Inflammatory macrophage treated with lipopolysaccharide for 4 hours (primary cell): ENCODE results near the gene CASZ1.

Source experiments
- DNase-seq: peaks from one replicate; pipeline ENCODE4 v3.0.0-alpha.2; 2020

CASZ1 gene

DNA sequence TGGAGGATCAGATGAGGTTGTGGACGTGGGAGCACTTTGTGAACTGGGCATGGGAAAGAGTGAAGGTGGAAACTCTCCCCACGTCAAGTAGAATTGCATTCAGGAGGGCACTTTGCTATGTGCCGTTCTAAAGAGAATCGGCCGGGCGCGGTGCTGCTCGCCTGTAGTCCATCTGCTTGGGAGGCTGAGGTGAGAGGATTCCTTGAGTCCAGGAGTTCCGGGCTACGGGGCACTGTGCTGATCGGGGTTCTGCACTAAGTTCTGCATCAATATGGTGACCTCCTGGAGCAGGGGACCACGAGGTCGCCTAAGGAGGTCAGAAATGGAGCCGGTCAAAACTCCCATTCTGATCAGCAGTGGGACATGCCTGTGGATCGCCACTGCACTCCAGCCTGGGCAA is 179.8 kb downstream of the CASZ1 start:
- no peak for DNase-seq

DNA sequence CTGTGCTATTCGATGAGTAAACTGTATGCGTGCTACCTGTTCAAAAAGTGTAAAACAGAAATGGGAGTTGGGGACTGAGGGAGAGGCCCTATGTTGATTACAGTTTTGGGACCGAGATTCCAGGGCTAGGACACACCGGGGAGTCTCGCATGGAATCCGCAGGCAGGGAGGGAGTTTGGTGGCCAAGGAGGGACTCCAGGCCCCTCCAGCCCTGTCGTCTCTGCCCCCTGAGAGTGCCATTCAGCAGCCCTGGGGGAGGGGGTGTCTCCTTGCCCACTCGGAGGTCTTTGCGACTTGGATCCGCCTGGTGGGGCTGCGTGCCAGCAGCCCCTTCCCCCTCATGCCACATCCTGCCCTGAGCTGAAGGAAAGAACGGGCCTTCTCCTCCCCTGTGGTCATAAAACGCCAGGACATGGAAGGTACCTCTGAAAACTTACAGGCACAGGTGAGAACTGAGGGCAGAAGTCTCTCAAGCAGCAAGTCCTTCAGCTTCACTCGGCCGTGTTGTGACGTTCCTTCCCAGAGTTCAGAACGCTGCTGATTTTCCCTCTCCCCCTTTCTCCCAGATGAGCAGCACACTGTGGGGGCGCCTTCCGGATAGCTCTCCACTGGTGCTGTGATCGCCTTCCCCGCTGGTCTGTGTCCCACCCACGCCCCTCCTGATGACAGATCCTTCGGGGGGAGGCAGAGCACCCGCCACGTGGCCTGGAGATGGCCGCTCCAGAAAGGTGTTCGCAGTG is 180.3 kb downstream of the CASZ1 start:
- no peak for DNase-seq

DNA sequence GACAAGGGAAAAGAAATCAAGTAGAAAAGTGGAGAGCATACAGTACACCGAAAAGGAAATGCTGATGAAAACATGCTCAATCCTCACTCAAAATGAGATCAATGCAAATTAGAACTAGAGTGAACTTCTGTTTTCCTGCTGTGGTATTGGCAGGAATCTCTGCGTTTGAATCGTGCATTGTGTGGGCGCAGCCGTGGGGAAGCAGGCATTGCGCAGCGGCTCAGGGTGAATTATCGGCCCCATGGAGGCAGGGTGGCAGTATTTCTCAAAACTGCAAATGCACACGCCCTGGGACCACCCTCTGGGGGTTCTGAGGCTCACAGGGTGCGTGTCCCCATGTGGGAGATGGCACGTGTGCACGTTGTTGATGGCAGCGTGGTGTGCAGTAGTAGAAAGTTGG is 181.1 kb downstream of the CASZ1 start:
- peak; percentile 72 for DNase-seq

DNA sequence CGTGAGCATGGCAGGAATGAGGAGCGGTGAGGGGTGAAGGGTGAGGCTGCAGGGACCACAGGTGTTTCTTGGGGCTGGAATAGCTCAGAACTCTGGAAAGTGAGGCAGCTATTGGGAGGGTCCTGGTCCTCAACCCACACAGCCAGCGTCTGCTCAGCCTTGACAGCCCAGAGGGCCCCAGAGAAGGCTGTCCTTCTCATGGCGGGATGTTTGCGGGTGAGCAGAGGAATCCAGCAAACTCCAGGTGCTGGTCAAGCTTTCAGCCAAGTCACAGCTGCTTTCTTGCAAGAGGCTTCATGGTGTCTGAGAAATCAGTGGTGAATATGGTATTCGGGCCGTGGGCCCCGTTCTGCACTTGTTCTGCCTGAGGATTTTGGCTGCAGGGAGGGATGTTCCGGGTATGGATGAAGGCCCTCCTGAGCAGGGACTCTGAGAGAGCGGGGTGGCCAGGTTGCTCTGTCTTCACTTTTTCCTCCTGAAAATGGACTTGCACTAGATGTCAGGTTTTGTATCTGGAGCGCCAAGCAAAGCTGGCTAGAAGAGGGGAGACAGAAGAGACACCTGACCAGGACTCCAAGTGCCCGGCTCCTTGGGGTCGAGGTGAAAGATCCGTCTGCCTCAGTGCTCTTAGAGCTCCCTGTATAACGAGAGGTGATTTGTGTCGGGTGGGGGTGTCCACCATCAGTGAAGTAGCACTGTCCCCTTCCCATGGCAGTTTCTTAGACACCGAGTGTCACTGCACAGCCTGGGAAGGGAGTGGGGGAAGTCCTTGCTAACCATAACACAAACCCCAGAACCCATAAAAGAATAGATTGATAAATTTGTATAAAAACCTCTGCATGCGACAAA is 181.8 kb downstream of the CASZ1 start:
- no peak for DNase-seq

DNA sequence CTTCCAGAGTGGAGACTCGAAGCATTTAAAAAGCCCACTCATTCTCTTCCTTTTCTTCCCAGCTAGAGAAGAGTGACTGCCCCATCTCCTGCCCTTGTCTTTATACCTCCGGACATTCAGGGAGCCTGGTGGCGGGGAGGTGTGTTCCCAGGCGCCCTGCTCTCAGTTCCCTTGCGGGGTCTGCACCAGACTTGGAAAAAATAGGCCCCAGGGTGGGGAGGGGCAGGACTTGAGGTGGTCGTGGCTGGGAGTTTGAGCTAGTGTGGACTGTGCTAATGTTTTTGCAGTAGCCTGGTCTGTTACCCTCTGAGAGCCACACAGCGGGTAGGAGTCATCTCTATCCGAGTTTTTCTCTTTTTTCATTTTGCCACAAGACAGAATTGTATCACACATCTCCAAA is 182.6 kb downstream of the CASZ1 start:
- DNase-seq = no peak

DNA sequence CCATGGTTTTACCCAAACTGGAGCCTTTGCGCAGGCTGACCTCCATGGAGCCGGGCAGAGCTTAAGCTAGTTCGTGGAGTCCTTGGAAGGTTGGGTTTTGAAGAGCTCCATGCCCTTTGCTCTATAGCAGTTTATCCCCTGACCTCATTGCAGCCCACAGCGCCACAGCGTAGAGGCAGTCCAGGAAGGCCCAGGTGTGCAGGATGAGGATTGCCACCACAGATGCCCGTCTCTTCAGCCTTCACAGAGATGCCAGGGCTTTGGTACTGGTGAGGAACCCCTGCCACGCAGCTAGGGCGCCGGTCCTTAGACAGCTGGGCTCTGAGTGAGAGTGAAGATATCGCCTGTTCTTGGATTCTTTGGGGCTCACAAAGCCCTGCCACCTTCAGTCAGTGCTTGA is 183.1 kb downstream of the CASZ1 start:
- no peak for DNase-seq

DNA sequence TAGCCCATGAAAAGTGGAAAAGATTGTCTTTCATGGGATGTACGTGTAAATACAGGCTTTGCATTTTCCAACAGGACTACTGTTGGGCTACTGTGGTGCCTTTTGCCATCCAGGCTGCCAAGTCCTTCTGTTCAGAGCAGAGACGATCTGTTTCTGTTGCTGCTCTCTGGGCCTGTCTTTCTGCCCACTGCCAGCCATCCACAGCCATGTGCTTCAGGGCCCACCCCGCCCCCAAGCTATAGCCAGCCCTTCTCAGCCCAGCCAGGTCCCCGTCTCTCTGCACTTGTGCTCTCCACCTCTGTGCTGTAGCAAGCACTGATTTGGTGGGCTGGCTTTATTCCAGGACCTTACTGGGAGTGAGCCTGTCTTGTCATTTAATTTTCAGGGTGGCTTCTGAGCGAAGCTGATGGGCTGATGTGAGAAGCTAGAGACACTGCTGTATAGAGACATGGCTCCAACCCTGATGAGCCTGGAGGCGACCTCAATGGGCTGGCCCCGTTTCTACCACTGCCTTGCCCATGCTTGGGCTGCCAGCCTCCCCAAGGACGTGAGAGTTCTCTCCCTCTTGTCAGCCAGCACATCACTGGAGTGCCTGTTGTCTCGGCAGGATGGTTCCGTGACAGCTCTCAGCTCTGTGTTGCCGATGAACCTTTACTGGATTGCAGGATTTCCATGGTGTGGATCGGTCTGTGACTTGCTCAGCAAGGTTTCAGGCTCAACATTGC is 183.8 kb downstream of the CASZ1 start:
- no peak for DNase-seq

DNA sequence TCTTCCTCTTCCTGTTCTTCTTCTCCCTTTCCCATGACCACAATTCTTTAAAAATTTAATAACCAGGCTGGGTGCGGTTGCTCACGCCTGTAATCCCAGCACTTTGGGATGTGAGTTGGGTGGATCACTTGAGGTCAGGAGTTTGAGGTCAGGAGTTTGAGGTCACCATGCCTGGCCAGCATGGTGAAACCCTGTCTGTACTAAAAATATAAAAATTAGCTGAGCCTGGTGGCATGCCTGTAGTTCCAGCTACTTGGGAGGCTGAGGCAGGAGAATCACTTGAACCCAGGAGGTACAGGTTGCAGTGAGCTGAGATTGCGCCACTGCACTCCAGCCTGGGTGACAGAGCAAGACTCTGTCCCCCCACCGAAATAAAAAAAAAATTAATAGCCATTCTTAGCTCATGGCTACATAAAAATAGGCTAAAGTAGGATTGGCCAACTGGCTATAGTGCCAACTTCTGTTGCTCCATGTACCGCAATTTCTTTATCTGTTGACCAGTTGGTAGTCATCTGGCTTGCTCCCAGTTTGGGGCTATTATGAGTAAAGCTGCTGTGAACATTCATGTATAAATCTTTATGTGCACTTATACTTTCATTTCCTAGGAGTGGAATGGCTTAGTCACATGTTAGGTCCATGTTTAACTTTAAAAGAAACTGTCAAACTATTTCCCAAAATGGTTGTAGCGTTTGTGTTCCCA is 185.4 kb downstream of the CASZ1 start:
- DNase-seq = peak; percentile 39

DNA sequence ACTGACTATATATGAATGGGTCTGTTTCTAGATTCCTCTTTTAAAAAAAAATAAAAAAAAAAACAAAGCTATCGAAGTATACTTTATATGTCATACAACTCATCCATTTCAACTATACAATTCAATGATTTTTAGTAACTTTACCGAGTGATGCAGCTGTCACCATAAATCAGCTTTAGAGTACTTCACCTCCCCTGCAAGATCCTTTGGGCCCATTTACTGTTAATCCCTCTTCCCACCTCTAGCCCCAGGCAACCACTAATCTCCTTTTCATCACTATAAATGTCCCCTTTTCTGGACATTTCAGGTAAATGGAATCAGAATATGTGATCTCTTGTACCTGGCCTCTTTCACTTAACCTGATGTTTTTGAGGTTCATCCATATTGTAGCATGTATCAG is 187.8 kb downstream of the CASZ1 start:
- DNase-seq = no peak

DNA sequence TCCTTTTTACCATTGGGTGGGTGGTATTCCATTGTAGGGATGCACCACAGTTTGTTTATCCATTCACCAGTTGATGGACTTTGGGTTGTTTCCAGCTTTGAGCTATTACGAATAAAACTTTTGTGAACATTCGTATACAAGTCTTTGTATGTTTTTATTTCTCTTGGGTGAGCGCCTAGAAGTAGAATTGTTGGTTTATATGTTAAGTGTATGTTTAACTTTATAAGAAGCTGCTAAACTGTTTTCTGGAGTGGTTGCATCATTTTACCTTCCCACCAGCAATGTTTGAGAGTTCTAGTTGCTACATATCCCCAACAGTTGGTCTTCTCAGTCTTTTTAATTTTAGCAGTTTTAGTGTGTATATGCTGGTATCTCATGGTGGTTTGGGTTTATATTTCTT is 189.2 kb downstream of the CASZ1 start:
- DNase-seq = no peak

DNA sequence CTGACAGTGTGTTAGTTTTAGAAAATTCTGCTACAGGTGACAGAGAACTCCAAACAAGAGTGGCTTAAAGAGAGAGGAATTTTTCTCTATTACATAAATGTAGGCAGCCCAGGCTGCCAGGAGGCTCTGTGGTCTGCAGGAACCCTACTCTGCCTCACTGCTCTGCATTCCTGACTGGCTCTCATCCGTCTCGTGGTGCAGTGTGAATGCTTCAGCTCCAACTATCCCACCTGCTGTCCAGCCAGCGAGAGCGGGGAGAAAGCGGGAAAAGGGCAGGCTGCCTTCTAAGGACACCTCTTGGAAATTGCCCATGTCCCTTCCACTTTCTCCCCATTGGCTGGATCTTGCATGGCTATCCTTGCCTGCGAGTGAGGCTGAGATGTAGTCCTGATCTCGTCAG is 190.4 kb downstream of the CASZ1 start:
- no peak for DNase-seq

DNA sequence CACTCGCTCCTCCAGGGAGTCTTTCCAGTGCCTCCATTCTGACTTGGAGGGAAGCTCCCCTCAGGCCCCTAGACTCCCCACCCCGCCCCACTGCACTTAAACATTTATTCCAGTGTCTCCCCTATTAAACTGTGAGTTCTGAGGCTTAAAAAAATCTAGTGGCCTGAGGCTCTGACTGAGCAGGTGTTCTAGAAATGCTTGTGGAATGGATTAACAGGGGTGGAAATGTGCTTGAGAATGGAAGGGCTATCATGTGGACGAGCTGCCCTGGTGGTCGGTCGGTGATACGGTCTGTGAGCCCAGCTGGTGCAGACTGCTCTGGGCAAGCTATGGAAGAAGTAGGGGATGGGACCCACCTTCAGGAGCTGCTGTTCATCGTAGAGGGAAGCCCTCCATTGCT is 191.5 kb downstream of the CASZ1 start:
- no peak for DNase-seq

DNA sequence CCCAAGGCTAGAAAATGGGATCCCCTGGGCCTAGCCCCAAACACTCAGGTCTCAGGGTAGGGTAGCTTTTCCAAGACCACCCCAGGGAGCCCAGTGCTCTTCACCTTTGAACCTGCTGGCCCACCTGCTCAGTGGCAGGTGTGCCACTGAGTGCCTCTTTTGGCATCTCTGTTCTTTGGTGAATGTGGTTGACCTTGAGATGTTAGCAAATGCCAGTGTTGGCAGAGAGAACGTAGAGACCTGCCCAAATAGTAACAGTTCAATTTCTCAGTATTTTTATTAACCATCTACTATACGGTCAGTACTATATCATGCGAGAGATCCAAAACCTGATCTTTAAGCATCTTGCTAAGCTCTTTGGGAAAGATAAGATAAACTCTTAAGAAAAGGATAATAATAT is 193.5 kb downstream of the CASZ1 start:
- no peak for DNase-seq

DNA sequence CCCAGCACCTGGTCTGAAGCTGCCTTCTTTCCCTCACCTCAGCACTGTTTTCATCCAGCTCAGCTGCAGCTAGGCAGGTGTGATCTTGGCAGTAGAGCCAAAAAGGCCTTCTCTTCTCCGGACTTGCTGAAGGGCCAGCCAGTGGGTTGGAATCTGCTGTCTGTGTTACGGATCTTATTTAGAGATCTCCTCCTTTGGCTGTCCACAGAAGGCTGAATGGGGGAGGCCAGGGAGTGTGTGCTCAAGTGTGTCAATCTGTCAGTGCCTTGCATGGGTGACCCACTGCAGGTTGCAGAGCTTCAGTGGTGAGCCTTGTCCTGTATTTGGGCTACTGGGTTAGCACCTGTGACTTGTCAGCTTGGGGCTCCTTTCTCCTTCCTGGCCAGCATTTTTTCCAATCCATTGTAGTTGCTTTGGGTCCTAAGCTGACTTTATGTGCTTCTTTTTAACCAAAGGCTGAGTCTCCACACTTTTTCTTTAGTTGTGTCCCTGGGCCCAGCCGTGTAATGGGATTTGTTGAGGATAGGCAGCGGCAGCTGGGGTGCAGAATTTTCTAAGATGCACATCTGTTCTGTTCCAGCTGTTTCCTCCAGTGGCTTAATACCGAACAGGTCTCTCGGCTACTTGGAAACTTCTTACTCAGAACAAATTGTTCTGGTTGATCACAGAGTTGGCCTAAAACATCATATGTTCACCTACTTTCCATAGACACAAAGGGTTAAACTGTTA is 194.9 kb downstream of the CASZ1 start:
- DNase-seq = no peak

DNA sequence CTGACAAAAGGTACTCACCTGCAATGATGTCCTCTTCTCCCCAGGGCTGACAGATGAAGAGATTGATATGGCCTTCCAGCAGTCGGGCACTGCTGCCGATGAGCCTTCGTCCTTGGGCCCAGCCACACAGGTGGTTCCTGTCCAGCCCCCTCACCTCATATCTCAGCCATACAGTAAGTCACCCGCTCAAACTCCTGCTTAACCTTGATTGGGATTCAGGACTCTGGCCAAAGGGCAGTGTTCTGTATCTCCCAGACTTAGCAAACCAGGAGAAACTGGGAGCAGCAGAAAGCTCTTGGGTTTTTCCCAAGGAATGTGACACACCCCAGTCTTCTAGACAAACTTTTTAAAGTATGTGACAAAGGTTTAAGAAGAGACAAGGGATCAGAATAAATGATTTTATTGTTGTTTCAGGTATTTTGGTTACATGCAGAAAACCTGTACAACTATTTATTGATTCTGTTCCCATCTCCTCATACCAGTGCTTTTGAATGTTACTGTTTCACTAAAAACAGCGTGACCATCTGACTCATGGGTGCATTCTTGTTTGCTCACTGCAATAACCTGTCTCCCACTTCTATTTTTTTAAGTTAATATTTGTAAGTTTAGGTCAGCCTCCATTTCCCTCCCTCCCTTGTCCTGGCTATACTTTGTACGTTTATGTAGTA is 197.1 kb downstream of the CASZ1 start:
- DNase-seq = no peak

DNA sequence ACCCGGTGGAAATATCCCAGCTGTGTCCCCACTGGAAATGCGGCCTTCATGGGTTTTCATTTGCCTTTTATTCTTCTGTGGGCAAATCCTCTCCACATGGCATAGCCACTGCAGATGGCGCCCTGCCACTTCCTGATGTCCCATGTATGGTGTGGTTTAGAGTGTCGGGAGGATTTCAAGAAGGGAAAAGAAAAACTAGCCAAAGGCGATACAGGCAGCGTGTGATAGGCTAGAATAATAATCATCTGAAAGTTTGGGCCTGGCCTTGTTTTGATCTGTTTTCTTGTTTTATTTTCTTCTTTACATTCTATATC is 198.1 kb downstream of the CASZ1 start:
- no peak for DNase-seq

DNA sequence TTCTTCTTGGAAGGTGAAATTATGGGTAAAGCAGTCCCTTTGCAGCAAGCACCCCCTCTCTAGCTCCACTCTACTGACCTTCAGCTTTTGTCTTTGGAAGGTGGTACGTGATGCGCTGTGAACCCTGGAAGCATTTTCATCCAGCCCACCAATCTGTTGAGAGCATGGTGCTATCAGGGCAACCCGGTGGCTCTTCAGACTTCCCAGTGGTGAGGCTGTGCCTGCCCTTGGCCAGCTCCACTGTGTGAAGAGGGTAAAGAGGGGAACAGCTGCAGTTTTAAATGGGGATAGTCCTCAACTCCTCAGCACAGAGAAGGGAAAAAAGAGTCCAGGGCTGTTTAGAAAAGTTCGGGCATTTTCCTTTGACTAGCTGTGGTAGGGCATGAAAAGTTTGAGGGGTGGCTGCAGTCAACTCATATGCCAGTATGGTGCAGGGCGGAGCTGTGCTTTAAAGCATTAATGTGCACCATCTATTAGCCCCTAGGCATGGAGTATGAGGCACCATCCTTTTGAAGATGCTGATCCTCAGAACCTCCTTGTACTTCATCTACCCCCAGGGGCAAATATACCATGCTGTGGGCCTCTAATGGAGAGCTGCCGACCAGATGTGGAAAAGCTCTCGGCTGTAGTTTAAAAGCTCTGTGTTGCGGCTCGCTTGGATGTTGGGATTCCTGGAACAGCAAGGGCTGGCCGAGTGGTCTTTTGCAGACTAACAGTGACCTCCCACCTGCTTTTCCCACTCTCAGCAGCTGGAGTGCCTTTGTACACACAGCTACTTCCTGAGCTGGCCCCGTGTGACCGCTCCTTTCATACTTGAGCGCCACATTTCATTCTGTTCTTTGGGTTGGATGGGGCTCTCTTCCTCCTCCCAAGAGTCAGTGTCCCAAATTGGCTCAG is 198.7 kb downstream of the CASZ1 start:
- DNase-seq = no peak

DNA sequence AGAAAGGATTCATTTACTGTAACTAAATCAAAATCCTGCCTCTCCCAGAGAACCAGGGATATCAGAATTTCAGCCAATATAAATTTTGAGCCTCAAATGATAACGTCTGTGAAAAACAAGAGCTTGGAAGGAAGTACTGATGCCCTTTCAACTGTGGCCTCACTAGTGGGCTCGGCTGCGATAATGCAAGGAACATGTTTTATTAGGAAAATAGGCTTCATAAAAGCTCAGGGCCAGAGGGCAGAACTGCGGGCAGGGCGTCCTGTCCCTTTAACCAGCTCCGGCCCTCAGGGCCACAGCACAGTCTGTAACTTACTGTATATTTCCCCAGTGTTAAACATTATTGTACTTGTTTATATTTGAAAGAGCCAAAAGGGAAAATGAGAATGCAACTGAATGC is 199.7 kb downstream of the CASZ1 start:
- DNase-seq = no peak

DNA sequence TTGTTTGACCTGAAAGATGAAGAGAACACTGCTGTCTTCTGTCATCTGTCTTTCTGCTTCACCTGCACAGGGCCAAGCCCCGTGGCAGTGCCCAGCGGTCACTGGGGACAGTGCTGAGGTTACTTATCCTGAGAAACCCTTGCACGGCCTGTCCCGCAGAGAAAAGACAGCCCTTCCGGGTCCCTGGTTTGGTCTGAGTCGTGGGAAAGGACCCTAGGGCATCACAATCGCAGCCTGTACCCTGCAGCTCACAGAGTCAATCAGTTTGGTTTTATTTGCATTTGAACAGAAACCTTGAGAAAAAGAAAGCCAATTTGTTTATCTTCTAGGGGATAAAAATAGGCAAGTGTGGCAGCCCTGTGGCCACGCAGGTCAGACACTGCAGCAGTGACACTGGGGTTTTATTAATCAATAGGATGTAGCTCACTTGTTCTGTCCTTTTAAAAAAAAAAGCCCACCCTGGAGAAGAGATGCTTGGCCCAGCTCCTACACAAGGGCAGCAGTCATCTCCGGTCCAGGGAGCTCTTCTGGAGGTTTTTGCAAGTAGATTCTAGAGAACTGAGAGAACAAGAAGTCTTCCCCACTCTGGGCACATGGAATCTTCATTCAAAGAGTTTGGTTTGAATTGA is 201.7 kb downstream of the CASZ1 start:
- no peak for DNase-seq

DNA sequence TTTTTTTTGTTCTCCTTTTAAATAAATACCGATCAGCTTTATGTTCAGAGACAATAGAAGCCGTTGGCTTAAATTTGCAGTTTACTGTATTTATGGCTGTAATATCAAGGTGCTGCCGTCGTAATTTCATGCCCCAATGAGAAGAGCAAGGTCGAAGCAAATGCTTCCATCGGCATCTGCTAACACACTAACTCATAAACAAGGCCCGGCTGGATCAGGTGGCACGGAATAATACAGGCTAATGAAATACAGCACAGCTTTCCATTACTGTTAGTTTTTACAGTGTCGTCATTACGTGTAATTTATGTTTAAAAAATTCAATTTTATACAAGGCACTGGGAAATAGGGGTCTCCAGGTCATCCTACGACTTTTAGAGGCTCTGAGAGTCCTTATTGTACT is 202.7 kb downstream of the CASZ1 start:
- DNase-seq = no peak

DNA sequence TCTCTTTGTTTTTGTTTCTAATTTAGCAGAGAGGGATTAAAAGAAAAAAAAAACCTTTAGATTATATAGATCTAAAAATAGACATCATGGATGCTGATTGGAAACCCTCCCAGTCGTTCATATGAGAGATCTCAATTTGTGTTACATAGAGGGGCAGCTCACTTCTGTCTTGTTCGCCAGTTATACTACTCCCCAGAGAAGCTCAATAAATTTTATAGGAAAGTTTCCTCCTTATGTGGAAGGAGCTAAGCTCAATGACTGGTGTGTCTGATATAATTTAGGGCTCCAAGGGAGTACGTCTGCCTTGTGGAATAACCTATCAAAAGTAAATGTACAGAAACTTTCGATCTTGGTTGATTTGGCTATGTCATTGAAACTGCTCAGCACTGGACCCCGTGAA is 204.1 kb downstream of the CASZ1 start:
- DNase-seq = no peak
